HG03342 (cell line): ENCODE measurements around the gene DUSP7.
"Not testable (repeated sequence)": the region's sequence is repeated elsewhere in the genome, so short reads cannot be mapped to it uniquely, and the experiment has no call there.

ENCODE experiments used
- ATAC-seq: cut with Tn5 transposase; IDR thresholded peaks from one replicate; pipeline ENCODE4 v1.9.1; 2021; ENCODE audit warnings: mild to moderate bottlenecking, moderate library complexity; ENCODE audit not compliant: unreplicated experiment

The DUSP7 gene

GRCh38 chr3:52050571-52050970 is 5.8 kb downstream of the DUSP7 start:
- ATAC-seq: no peak

GRCh38 chr3:52049503-52049902 is 6.9 kb downstream of the DUSP7 start:
- ATAC-seq: no peak

- no peak for ATAC-seq
Observed at GRCh38 chr3:52047295-52047960, 8.9 kb downstream of the DUSP7 start.

- ATAC-seq: no peak
Observed at GRCh38 chr3:52046902-52047239, 9.5 kb downstream of the DUSP7 start.

GRCh38 chr3:52046186-52046901 is 10.0 kb downstream of the DUSP7 start:
- no peak for ATAC-seq

GRCh38 chr3:52044869-52045619 is 11.3 kb downstream of the DUSP7 start:
- no peak for ATAC-seq

GRCh38 chr3:52043750-52044149 is 12.6 kb downstream of the DUSP7 start:
- ATAC-seq: no peak

GRCh38 chr3:52043039-52043438 is 13.3 kb downstream of the DUSP7 start:
- ATAC-seq: not testable (repeated sequence)

- ATAC-seq: no peak
Observed at GRCh38 chr3:52041118-52041731, 15.1 kb downstream of the DUSP7 start.

GRCh38 chr3:52040600-52040999 is 15.8 kb downstream of the DUSP7 start:
- no peak for ATAC-seq

GRCh38 chr3:52039846-52040245 is 16.5 kb downstream of the DUSP7 start:
- ATAC-seq: no peak

GRCh38 chr3:52039426-52039825 is 16.9 kb downstream of the DUSP7 start:
- ATAC-seq: no peak

GRCh38 chr3:52038227-52038626 is 18.1 kb downstream of the DUSP7 start:
- no peak for ATAC-seq

GRCh38 chr3:52037291-52037690 is 19.1 kb downstream of the DUSP7 start:
- no peak for ATAC-seq

- ATAC-seq: no peak
Observed at GRCh38 chr3:52036829-52037228, 19.5 kb downstream of the DUSP7 start.

GRCh38 chr3:52036222-52036694 is 20.1 kb downstream of the DUSP7 start:
- ATAC-seq: peak; percentile 50

- ATAC-seq: no peak
Observed at GRCh38 chr3:52034651-52035050, 21.7 kb downstream of the DUSP7 start.

- no peak for ATAC-seq
Observed at GRCh38 chr3:52034212-52034611, 22.2 kb downstream of the DUSP7 start.

- not testable (repeated sequence) for ATAC-seq
Observed at GRCh38 chr3:52033748-52034147, 22.6 kb downstream of the DUSP7 start.

- ATAC-seq: no peak
Observed at GRCh38 chr3:52032702-52033408, 23.5 kb downstream of the DUSP7 start.

GRCh38 chr3:52031896-52032295 is 24.5 kb downstream of the DUSP7 start:
- no peak for ATAC-seq
